Activated B cell treated with CpG ODN at 0.5 μM for 24 hours (primary cell): ENCODE results near the gene ZCCHC3. TPM values are rescaled to one million over a fixed set of nuclear protein-coding genes. Genes with fewer than 3 reads are reported as not detected.

Experiments used
- ATAC-seq: fragments of 200-7000 bp; cut with Tn5 transposase; one replicate; pipeline ENCODE4 v1.10.0; 2021; ENCODE audit warnings: low read depth, mild to moderate bottlenecking, moderate library complexity
- CTCF ChIA-PET: fragments of 350-600 bp; sonication (Branson Sonifier 250); formaldehyde crosslinking; loops from one replicate; lab custom pipeline; 2021; ENCODE audit warnings: antibody characterized with exemption; lab: Charles Lee
- POLR2A ChIA-PET: fragments of 350-600 bp; sonication (Branson Sonifier 250); formaldehyde crosslinking; loops from one replicate; lab custom pipeline; 2021; ENCODE audit warnings: antibody characterized with exemption; lab: Charles Lee
- DNase-seq: peaks from one replicate; pipeline ENCODE4 v3.0.0; 2022
- H3K27ac Mint-ChIP-seq: one replicate; pipeline ENCODE4 v1.8.0; 2020; ENCODE audit warnings: mixed read lengths
- H3K27me3 Mint-ChIP-seq: one replicate; pipeline ENCODE4 v1.8.0; 2021; ENCODE audit warnings: mixed read lengths
- H3K36me3 Mint-ChIP-seq: one replicate; pipeline ENCODE4 v1.8.0; 2021; ENCODE audit warnings: low read depth, mixed read lengths
- H3K4me1 Mint-ChIP-seq: one replicate; pipeline ENCODE4 v1.8.0; 2021; ENCODE audit warnings: mixed read lengths
- H3K4me3 Mint-ChIP-seq: one replicate; pipeline ENCODE4 v1.8.0; 2020; ENCODE audit warnings: mild to moderate bottlenecking, mixed read lengths
- H3K9me3 Mint-ChIP-seq: one replicate; pipeline ENCODE4 v1.8.0; 2020; ENCODE audit warnings: mixed read lengths
- intact Hi-C: fragments of 100-400 bp; cut with micrococcal nuclease; formaldehyde crosslinking; loops from one replicate; pipeline ENCODE4 v1.15.1; 2024
- total RNA-seq: library from RNA; stranded (reverse); gene quantifications from 2 replicates; pipeline ENCODE4 v1.2.3, GENCODE V29; 2022
- TF ChIP-seq, protein P1 (sequence below): fragments of 200-600 bp; IDR thresholded peaks from one replicate; pipeline ENCODE4 v1.8.0; 2022; ENCODE audit warnings: antibody characterized with exemption, mild to moderate bottlenecking

The ZCCHC3 gene
- total RNA-seq, 1 donor from 2014 or later: 25.9 TPM

DNA sequence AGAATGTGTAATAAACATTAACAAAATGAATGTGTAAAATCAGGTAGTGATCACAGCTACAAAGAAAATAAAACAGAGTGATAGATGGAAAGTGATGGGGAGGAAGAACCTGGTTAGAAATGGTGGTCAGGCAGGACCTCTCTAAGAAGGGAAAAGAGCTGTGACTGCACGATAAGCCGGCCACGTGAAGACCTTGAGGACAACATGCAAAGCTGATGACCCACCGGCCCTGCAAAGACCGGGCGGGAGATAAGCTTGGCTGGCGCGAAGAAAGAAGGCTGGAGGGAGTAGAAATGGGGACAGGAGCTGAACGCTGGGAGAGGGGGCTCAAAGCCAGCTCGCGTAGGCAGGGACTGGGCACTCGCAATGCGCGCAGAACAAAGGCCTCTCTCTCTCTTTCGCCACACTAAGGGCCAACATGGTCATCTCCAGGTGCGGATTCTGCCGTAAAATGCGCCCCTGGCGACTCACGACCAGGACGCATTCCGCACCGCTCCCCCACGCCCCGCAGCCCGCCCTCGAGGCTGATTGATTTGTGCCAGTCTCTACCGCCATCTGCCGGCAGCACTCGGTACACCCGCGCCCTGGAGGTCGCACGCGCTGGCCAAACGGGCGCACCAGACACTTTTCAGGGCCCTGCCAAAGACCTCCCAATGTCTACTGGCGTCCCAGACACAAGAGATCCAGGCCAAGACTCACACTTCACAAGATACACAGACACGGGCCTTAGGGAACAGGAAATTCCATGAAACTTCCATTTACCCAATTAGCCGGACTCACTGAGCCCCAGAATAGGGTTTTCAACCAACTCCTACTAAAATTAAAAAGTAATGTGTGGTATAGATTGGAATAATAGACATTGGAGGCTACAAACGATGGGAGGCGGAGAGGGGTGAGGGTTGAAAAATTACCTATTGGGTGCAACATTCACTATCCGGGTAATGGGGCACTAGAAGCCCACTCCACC is 30.5 kb upstream of the ZCCHC3 start:
- ATAC-seq (peak; percentile 99), DNase-seq (peak; percentile 86)
- Mint-ChIP-seq H3K36me3 (no peaks in the 10 kb centered on the region), H3K4me3 (peak overlapping the region; percentile 81), H3K27me3 (peaks cover 2% of the 10 kb centered on the region), H3K27ac (no peak overlapping the region), H3K9me3 (no peaks in the 10 kb centered on the region), H3K4me1 (peaks cover 9% of the 10 kb centered on the region)
- ChIA-PET POLR2A (interaction anchor here (0.7 to 1.5 kb wide), 3 partner anchors 29 to 57 kb away, joined by 3 to 5 read pairs (median 3); partner anchors contain the start of gene ZCCHC3), CTCF (interaction anchor here (0.7 to 3.1 kb wide), 15 partner anchors 9 to 64 kb away, joined by 3 to 24 read pairs (median 4); partner anchors contain the start of genes DEFB129 and DEFB132)
- TF ChIP-seq, protein P1, sequence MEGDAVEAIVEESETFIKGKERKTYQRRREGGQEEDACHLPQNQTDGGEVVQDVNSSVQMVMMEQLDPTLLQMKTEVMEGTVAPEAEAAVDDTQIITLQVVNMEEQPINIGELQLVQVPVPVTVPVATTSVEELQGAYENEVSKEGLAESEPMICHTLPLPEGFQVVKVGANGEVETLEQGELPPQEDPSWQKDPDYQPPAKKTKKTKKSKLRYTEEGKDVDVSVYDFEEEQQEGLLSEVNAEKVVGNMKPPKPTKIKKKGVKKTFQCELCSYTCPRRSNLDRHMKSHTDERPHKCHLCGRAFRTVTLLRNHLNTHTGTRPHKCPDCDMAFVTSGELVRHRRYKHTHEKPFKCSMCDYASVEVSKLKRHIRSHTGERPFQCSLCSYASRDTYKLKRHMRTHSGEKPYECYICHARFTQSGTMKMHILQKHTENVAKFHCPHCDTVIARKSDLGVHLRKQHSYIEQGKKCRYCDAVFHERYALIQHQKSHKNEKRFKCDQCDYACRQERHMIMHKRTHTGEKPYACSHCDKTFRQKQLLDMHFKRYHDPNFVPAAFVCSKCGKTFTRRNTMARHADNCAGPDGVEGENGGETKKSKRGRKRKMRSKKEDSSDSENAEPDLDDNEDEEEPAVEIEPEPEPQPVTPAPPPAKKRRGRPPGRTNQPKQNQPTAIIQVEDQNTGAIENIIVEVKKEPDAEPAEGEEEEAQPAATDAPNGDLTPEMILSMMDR: peak; percentile 50
- intact Hi-C loops: loop anchor here (1.0 kb wide), 4 partner anchors 23 to 63 kb away; partner anchors contain the start of gene C20orf96

DNA sequence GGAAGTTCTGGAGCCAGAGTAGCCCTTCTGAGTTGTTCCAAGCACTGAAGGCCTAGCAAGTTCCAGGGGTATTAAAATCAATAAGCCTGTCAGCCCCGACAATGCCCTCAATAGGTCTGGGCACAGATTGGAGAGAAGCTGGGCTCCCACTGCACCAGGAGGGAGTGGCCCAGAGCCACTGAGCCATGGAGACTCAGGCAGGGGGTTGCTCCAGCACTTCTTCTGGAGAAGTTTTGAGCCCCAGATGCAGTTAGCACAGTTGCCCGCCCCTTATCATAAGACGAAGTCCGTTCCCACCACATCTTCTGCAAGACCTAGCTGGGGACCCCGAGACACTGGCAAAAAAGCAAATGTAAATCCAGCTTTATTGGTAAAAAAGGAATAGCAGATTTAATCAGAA is 26.9 kb upstream of the ZCCHC3 start:
- TF ChIP-seq, protein P1: no peak
- Mint-ChIP-seq H3K27ac (no peak overlapping the region), H3K27me3 (peaks cover 2% of the 10 kb centered on the region), H3K4me1 (peaks cover 9% of the 10 kb centered on the region), H3K4me3 (no peak overlapping the region), H3K9me3 (no peaks in the 10 kb centered on the region), H3K36me3 (no peaks in the 10 kb centered on the region)
- CTCF ChIA-PET: no interaction called here
- no peak for DNase-seq
- ATAC-seq: no peak
- POLR2A ChIA-PET: no interaction called here
- intact Hi-C loops: no loop called here

DNA sequence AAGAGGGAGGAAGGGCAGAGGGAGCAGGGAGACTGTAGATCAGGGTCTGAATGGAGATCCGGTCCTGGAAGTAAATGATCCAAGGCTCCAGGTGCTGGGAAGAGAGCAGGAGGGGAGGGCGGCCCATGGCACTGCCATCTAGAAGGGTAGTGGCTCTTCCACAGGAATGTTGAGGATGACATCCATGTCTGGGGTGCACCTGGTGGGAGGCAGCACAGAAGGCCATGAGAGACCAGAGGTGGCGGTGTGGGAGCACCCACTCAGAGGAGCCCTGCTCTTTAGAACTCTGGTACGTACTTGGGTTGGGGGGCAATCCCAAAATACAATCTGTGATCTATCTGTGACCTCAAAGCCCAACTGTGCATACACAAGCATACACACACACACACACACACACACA is 26.3 kb upstream of the ZCCHC3 start:
- intact Hi-C loops: no loop called here
- TF ChIP-seq, protein P1: no peak
- H3K4me3 Mint-ChIP-seq: no peak overlapping the region
- peaks cover under 1% of the 10 kb centered on the region for H3K36me3 Mint-ChIP-seq
- POLR2A ChIA-PET: no interaction called here
- no peak for ATAC-seq
- H3K27ac Mint-ChIP-seq: no peak overlapping the region
- H3K9me3 Mint-ChIP-seq: no peaks in the 10 kb centered on the region
- no peak for DNase-seq
- H3K4me1 Mint-ChIP-seq: peaks cover 9% of the 10 kb centered on the region
- CTCF ChIA-PET: interaction anchor here (1.1 kb wide), 1 partner anchor 60 kb away, joined by 3 read pairs; no protein-coding TSS in a partner anchor
- H3K27me3 Mint-ChIP-seq: peaks cover 2% of the 10 kb centered on the region

DNA sequence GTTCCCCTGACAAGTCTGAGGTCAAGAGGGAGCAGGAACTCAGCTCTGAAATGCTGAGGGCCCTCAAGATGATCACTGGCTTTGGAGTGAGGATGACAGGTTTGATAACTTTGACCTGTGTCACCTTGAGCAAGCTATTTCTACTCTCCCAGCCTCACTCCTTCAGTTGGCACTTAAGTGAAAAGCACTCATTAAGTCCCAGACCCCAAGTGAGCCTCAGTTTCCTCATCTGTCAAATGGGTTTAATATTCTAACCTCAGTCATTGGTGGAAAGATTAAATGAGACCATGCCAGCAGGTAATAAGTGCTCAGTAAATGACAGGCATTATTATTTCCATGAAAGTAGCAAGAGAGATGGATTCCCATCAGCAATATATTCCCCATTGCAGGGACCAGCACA is 25.8 kb upstream of the ZCCHC3 start:
- ATAC-seq (no peak), DNase-seq (no peak)
- POLR2A ChIA-PET: no interaction called here
- Mint-ChIP-seq H3K4me1 (peaks cover 6% of the 10 kb centered on the region), H3K36me3 (peaks cover 5% of the 10 kb centered on the region), H3K27ac (no peak overlapping the region), H3K9me3 (no peaks in the 10 kb centered on the region), H3K4me3 (no peak overlapping the region), H3K27me3 (peaks cover 2% of the 10 kb centered on the region)
- intact Hi-C loops: no loop called here
- TF ChIP-seq, protein P1: no peak
- CTCF ChIA-PET: interaction anchor here (1.1 kb wide), 1 partner anchor 59 kb away, joined by 3 read pairs; no protein-coding TSS in a partner anchor

DNA sequence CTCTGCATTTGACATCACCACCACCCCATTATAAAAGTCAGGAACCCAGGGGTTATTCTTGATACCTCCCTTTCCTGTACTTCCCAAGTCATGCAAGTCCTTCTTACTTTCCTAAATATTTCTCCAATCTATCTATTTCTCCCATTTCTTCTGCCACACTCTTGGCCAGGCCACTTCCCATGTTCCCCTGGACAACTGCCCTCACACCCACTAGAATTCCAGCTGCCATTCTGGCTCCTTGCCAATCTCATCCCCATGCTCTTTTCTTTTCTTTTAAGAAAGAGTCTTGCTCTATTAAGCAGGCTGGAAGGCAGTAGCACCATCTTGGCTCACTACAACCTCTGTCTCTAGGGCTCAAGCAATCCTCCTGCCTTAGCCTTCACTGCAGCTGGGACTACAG is 24.7 kb upstream of the ZCCHC3 start:
- intact Hi-C loops: no loop called here
- CTCF ChIA-PET: interaction anchor here (1.0 kb wide), 1 partner anchor 58 kb away, joined by 3 read pairs; no protein-coding TSS in a partner anchor
- no peak for DNase-seq
- no peak overlapping the region for H3K4me3 Mint-ChIP-seq
- H3K36me3 Mint-ChIP-seq: peaks cover 11% of the 10 kb centered on the region
- no peaks in the 10 kb centered on the region for H3K27me3 Mint-ChIP-seq
- no peaks in the 10 kb centered on the region for H3K9me3 Mint-ChIP-seq
- no peak overlapping the region for H3K27ac Mint-ChIP-seq
- no peaks in the 10 kb centered on the region for H3K4me1 Mint-ChIP-seq
- POLR2A ChIA-PET: no interaction called here
- TF ChIP-seq, protein P1: no peak
- ATAC-seq: no peak
